ENCODE data around the gene PCDH9.

DNA sequence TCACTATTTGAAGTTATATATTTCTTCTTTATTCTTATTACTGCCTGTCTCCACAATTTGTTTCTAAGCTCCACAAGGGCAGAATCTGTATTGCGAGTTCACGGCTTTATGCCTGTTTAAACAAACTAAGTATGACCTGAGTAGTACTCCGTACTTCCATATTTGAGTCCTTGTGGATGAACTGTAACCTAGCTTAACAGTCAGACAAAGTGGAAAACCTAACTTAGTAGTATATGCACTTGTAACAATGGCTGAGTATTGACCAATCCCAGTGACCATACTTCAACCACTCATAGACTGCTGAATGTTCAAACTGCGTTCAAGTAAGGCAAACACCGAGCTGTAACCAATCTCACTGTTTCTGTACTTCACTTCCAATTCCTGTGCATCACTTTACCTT, 292.7 kb downstream of the PCDH9 start:
- TF ChIP-seq, protein P1, sequence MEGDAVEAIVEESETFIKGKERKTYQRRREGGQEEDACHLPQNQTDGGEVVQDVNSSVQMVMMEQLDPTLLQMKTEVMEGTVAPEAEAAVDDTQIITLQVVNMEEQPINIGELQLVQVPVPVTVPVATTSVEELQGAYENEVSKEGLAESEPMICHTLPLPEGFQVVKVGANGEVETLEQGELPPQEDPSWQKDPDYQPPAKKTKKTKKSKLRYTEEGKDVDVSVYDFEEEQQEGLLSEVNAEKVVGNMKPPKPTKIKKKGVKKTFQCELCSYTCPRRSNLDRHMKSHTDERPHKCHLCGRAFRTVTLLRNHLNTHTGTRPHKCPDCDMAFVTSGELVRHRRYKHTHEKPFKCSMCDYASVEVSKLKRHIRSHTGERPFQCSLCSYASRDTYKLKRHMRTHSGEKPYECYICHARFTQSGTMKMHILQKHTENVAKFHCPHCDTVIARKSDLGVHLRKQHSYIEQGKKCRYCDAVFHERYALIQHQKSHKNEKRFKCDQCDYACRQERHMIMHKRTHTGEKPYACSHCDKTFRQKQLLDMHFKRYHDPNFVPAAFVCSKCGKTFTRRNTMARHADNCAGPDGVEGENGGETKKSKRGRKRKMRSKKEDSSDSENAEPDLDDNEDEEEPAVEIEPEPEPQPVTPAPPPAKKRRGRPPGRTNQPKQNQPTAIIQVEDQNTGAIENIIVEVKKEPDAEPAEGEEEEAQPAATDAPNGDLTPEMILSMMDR (IDR thresholded peaks at IDR 0.05 in 8 of 11, conservative IDR thresholded peaks at IDR 0.05 in 3 of 11): no peak
- TF ChIP-seq POLR2A (IDR thresholded peaks at IDR 0.05): no peak
- TF ChIP-seq POLR2AphosphoS5 (IDR thresholded peaks at IDR 0.05): no peak
